Measurements from ENCODE around the gene DMRTB1.

DMRTB1 gene

DNA sequence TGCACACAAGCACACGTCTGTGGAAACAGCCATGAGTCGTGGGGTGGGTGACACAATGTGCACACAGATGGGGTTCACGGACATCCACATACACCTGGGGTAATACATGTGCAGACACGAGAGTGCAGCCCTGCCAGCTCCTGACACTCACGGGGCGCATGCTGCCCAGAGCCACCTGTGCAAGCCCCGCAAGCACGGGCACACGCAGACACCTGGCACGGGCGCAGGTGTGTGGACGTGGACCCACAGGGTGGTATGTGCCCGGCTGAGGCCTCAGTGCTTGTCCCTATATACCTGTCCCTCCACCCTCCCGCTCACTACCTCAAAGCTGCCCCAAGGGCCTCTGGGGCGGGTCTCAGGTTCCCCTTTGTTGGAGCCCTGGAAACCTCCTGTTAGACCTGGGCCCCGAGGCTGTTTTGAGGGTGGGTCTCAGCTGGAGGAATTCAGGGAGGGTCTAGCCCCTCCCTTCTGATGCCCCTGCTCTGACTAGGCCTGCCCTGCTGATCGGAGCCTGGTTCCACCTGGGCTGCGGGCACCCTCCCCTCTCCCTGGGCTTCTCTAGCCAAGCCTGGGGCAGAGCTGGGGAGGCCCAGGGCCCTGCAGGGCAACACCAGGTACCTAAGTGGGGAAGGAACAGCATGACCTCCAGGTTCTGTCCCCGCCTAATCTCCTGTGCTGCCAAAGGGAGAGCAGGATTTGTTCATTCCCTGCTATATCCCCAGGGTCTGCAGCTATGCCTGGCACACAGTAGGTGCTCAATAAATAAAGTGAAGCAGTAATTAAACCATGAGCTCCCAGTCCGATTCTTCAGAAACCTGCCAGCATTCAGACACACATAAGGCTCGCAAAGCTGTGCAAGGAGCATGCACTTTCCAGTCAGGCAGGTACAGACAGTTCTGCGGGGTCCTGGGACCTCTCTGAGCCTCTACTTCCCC lies 49.1 kb downstream of the DMRTB1 start:
- DNase-seq (ENCODE audit: low spot score), result no peak

GRCh38 chr1:53508991-53509666 lies 49.9 kb downstream of the DMRTB1 start:
- peak; percentile 57 for DNase-seq (ENCODE audit: low spot score)

DNA sequence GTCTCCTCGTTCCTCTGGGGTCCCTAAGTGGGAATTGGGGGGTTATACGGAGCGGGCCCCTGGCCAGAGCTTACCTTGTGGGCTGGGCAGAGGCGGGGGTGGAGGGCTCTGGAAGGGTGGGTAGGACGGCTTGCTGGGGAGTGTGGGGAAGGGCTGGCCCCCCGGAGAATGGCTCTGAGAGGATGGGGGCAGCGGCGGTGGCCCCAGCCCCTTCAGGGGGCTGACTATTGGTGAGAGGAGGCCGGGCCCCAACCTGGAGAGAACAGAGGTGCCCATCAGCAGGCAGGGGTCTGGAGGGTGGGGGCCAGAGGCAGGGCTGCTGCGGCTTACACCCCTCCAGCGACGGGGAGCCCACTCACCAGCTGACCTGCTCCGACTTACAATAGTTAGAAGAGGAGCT lies 50.6 kb downstream of the DMRTB1 start:
- no peak for DNase-seq (ENCODE audit: low spot score)

DNA sequence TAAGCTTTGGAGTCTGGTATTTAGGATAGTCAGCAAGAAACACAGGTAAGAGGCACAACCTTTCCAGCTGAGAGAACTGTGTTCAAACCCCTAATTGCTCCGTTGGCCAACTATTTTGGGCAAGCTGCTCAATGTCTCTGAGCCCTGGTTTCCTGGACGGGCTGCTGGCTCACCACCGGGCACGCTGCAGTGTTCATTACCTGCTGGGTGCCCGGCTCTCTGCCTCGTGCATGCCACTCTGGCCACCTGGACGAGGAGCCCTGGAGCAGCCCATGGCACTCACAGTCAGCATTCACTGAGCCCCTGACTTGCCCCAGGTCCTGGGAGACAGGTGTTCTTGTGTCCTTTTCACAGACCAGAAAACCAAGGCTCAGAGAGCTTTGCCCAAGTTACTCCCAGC lies 51.0 kb downstream of the DMRTB1 start:
- no peak for DNase-seq (ENCODE audit: low spot score)

DNA sequence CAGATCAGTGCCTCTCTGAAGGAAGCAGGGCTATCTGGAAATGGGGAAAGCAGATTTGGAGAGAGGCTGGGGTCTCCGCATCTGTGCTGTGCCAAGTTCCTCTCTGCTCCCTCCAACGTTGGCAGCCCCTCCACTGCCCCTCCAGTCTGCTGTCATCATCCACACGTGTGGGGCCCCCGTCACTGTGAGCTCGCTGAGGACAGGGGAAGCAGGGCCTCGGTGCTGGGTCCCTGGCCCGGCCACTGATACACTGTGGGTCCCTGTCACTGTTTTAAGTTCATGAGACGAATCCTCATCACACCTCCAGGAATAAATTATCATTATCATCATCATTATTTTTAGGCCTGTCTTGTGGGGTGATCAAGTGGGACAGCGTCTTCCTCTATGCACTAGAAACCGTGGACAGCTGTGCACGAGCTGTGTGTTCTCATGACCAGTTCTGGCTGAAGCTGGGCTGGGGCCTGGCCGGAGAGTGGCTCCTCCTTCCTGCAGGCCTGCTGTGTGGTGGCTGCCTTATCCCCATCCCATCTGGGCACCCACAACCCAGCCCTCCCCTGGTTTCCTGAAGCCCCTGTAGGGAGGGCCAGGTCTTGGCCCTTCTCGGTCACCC lies 52.2 kb downstream of the DMRTB1 start:
- DNase-seq (ENCODE audit: low spot score), result no peak

DNA sequence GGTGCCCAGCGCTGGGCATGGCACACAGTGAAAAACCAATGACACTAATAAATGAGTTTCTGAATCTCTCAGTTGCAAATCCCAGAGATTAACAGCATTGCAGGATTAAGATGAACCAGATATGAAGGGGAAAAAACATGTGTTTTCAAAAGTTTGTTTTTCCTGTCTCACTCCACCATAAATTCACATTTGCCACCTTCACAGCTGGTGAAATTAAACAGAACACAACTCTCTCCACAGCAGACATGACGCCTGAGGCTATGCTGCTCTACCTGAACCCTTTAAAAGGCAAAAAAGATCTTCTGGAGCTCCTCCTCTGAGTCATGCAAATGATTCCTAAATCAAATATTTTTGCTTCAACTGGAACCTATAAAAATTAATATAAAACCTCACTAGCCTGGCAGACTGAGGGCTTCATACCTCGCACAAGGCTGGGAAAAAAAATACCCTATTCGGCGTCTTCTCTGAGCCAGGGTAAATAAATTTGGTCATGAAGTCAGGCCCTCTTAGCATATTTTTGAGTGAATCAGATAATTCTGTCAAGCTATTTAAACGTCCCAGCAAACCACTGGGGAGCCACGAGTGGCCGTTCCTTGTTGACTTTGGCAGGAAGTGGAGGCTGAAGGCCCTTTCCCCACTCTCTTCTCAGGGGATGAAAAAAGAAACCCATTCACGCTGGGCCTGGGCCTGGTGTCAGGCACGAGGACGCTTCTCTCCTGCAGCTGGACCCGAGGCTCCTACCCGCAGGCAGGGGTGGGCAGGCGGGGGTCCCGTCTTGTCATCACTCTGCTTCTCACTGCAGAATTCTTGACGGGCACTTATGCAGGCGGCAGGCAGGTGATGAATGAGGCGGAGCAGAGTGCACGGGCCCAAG lies 53.0 kb downstream of the DMRTB1 start:
- DNase-seq (ENCODE audit: low spot score), result peak; percentile 75

DNA sequence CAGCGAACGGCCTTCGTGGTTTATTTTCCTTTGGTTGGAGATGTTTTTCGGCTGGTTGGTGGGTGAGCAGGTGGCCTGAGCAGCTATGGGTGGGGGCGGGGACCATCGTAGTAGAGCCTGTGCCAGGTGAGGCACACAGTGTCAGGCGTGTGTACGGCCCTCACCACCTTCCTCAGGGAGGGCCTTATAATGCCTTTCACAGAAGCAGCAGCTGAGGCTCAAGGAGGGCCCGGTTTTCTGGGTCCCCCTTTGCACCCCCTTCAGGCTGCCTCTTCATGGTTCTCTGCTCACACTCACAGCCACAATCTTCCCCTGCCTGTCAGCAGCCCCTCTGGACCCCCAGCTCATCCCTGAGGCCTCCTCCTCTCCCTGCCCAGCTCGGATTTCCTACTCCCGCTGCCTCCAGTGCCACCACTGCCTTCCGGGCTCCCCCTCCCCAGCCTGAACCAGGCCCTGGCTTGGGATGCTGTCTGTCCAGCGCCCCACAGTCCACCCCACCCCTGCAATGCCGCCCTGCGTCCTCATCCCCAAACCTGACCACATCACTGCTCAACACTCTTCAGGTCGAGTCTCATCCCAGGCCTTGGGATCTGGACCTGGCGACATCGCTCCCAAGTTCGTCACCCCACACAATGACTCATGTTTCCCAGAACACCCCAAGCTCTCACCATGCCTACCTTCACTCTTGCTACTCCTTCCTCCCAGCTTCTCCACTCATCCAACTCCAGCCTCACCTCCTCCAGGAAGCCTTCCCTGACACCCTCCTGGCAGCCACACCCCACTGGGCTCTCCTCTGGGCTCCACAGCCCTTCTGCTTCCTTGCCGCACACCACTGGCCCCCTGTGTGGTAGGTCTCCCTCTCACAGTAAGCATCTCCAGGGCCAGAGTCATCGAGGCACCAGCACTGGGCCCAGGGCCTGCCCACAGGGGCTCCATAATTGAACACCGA lies 53.9 kb downstream of the DMRTB1 start:
- no peak for DNase-seq (ENCODE audit: low spot score)

GRCh38 chr1:53513846-53514245 lies 54.6 kb downstream of the DMRTB1 start:
- DNase-seq (ENCODE audit: low spot score), result no peak

GRCh38 chr1:53514436-53514835 lies 55.2 kb downstream of the DMRTB1 start:
- DNase-seq (ENCODE audit: low spot score), result no peak

DNA sequence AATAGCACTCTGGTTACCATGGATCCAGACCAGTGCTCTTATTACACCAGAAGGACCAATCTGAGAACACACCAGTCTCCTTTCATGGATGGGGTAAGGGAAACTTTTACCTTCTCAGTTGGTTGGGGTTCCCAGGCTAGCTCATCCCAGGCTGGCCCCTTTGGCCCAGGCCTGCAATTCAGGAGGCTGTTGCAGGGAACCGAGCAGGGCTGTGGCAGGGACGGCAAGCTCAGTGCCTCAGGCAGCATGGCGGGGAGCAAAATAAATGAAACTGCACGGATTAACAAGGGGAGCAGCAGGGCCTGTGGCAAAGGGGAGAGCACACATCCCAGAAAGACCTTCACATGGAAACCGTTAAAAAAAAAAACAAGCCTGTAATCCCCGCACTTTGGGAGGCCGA lies 57.0 kb downstream of the DMRTB1 start:
- DNase-seq (ENCODE audit: low spot score), result no peak
